HG02884 (cell line): ENCODE results near the gene SLC44A4.
A peak's percentile ranks its signal among the peaks of the same experiment; 100 is the strongest.
"Not testable (repeated sequence)": the region's sequence is repeated elsewhere in the genome, so short reads cannot be mapped to it uniquely, and the experiment has no call there.

Source experiments
- ATAC-seq: cut with Tn5 transposase; IDR thresholded peaks from one replicate; pipeline ENCODE4 v1.9.1; 2021; ENCODE audit warnings: mild to moderate bottlenecking, moderate library complexity; ENCODE audit not compliant: unreplicated experiment

Gene SLC44A4

DNA sequence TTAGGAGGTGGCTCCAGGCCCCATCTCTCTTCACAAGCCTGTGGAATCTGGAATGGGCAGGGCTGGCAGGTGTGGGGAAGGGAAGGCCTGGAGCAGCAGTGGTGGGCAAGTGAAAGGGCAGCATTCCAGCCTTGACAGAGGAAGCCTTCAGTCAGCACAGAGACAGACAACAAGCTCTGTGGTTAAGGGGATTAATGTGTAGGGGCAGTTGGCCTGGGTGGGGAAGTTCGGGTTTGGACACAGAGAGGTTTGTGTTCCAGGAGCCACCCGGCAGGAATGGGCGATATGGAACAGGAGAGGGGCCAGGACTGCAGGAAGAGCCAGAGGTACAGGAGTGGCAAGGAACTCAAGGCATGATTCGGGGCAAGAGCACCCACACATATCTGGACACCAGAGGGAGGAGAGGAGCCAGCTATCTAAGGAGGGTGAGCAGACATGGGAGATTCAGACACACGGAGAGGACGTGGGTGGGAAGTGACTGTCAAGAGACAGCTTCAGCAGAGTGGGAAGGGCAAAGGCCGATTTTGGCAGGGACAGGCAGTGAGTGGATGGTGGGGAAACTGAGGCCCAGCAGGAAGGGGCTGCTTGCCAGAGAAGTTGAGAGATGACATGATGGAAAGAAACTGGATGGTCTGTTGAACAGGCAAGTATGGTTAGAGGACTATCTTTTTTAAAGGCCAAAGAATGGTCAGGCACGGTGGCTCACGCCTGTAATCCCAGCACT is 2.5 kb upstream of the SLC44A4 start:
- no peak for ATAC-seq

- ATAC-seq: no peak
These were observed 1.8 kb upstream of the SLC44A4 start for GRCh38 chr6:31880616-31881015.

- ATAC-seq: no peak
These were observed 1.1 kb upstream of the SLC44A4 start for GRCh38 chr6:31879901-31880300.

- no peak for ATAC-seq
These were observed 346 bp upstream of the SLC44A4 start for GRCh38 chr6:31879143-31879542.

DNA sequence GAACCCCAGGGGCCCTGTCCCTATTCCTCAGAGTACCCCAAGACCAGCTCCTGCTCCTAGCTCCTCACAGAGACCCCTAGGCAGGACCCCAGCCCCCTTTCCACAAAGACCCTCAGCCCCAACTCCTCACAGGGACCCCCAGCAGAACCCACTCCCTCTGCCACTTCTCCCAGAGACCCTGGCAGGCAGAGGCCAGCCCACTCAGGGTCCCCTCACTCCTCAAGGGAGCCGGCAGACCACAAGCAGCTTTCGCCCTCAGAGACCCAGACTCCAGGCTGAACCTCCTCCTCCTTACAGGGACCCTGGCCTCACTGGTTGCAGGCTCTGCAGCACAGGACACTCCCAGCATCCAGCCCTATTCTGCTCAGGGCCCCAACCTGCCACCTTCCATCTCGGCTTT is 575 bp downstream of the SLC44A4 start:
- ATAC-seq: no peak

- ATAC-seq: no peak
These were observed 1.1 kb downstream of the SLC44A4 start for GRCh38 chr6:31877651-31878161.

DNA sequence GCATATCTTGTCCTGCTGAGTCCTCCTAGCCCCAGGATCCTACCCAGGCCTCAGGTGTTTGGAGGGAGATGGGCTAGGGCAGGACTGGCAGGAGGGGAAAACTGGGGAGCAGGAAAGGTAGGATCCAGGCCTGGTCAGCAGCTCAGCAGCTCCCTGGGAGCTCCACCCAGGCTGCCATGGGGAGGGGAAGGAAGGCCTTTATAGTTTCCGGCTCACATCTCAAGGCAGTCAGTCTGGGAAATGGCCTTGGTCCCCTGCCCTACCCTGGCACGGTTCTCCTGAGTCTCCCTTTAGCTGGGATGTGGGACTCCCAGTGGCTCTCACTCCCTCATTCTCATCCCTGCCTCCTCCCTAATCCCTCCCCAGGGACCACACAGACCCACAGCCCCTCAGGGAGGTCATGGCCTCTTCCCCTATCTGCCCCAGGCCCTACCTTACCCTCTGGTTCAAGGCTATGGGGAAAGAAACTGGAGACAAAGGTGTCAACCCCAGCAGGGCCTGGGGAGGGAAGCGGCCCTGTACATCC is 1.6 kb downstream of the SLC44A4 start:
- no peak for ATAC-seq

- ATAC-seq: no peak
These were observed 2.4 kb downstream of the SLC44A4 start for GRCh38 chr6:31876357-31876756.

DNA sequence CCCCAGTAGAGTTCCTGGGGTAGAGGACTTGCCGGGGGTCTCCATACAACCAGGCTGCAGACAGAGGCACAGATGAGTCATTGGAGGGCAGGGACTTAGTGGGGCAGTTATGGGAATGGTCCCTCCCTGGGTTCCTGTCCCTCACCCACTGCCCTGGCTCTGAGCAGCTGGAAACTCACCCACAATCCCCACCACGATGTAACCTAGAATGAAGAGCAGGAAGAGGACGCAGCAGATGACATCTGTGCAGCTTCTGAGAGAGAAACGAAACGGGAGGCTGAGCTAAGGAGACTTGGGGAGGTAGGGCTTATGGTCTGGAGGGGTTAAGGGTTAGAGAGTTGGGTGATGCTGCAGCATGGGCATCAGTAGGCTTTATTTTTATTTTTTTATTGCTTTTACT is 2.9 kb downstream of the SLC44A4 start:
- ATAC-seq: no peak

DNA sequence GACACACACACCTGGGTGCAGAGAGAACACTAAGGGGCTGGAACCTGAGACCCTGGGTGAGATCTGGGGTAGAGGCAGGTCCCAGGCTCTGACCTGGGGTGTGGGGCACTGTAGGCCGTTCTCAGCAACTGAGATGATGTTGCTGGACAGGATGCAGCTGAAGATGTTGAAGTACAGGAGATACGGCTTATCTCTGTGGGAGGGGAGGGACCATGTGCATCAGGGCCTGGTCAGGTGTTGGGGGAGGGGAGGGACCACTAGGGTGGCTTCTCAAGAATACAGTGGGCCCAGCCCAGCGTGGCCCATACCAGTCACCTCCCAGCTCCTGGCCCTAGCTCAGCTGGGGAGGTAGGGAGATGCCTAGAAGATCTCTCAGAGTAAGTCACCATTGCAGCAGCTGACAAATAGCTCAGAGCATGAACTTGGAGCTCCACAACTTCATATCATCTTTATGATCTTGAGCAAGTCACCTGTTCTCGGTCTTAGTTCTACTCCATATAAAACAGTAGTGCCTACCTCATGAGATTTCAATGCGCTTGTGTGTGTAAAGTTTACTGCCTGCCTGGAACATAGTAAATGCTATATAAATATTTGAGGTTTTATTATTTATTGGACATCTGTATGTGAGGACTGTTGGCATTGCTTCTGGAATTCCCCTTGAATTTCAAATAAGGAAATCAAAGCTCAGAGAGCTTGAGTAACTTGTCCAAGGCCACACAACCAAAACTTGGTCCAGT is 3.8 kb downstream of the SLC44A4 start:
- no peak for ATAC-seq

DNA sequence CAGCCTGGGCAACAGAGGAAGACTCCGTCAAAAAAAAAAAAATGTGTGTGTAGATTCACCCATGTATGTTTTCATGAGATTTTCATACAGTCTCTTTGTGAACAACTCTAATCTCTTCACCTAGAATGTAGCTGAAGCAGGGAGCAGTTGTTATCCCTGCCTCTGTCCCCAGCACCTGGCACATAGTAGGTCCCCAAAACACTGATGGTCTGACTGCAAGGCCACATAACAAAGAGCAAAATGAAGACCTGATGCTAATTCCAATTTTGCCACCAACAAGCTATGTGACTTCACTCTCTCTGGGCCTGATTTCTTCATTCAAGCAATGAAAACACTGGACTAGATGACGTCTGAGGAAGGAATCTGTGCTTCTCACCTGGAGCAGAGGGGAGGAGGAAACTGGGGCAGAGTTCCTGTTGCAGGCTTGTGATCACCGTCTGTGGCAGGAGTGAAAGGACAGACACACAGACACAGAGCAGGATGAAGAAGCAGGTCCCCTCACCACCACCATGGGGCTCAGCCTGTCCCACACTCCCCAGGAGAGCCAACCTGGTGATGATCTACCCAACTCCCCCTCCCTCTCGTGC is 4.6 kb downstream of the SLC44A4 start:
- ATAC-seq: no peak

GRCh38 chr6:31871046-31871659 is 7.6 kb downstream of the SLC44A4 start:
- ATAC-seq: no peak

- no peak for ATAC-seq
These were observed 8.3 kb downstream of the SLC44A4 start for GRCh38 chr6:31870385-31870921.

DNA sequence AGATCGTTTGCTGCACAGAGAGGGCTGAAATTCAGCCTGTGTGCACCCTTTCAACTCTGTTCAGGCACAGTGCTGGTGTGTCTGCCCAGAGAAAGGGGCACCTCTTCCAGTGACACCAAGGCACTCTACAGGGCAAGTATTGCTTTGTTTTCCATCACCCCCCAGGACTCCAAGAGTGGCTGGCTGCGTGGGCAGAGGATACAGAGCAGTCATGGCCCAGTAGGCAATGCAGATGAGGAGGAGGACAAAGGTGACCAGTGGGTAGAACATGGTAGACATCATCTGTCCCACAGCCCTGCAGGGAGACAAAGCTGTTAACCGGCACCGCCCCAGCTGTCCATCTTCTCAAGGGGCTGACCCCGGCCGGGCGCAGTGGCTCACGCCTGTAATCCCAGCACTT is 9.5 kb downstream of the SLC44A4 start:
- no peak for ATAC-seq

DNA sequence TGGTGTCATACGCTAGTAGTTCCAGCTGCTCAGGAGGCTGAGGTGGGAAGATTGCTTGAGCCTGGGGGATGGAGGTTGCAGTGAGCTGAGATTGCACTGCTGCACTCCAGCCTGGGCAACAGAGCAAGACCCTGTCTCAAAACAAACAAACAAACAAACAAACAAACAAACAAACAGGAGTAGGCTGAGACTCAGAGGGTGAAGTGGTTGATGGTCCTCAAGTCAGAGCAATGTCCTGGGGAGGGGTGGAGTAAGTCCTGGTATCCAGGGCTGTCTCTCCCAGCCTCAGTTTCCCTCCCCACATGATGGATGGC is 10.2 kb downstream of the SLC44A4 start:
- not testable (repeated sequence) for ATAC-seq

GRCh38 chr6:31865205-31866118 is 13.3 kb downstream of the SLC44A4 start:
- ATAC-seq: no peak

DNA sequence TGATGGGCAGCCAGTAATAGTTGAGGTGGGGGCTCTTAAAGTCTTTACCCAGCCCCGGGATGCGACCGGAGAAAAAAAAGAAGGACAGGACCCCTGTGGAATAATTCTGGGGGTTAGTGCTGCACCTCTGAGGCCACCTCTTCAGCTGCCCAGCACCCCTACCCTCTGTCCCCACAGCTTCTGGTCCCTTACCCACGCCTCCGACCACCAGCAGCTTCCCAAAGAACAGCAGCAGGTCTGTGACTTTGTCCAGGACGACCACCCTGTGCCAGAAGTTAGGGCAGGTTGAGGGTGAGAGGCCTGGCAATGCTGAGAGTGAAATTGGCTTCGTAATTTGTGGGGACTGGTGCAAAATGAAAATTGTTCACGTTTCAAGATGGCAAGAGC is 14.0 kb downstream of the SLC44A4 start:
- no peak for ATAC-seq

- ATAC-seq: not testable (repeated sequence)
These were observed 14.7 kb downstream of the SLC44A4 start for GRCh38 chr6:31864123-31864562.

DNA sequence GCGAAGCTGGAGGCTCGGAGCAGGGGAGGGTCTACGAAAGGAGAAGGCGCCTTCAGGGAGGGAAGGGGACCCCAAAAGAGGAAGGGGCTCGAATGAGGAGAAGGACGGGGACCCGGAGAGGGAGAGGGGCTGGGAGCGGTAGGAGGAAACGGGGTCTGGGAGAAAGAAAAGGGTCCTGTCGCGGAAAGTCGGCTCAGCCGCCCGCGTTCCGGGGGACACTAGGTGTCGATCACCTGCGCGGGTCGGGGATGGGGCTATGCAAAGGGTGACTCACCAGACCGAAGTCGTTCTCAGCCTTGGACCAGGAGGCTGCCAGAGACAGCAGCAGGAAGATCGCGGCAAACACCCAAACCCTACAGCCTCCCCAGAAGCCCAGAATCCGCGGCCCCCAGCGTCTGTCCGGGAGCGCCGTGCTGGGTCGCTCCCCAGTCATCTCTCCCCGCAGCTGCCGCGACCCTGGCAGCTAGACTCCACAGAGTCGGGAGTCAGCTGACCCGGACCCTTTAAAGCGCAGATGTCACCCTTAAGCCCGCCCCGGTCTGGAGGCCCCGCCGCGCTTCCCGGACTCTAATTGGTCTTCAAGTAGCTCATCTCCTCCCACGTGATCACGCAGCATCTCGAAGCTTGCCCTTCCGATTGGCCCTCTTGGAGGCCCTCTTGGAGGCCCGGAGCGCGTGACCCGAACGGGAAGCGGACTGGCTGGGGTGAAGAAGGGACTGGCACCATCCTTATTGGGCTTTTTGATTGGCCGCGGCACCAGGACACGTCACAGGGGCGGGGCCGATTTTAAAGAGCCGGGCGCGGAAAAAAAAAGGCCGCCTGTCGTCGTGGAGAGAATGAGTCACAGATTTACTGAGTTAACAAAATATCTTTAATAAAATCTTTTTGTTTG is 16.2 kb downstream of the SLC44A4 start, which contains the start of gene NEU1:
TSS of gene NEU1 (minus strand) at position 478 of the 892 bp plus-strand sequence. CDS start at position 433, 45 bp downstream.
- ATAC-seq: peak; percentile 85
